Measurements from ENCODE around the gene CCDC146.

The CCDC146 gene

DNA sequence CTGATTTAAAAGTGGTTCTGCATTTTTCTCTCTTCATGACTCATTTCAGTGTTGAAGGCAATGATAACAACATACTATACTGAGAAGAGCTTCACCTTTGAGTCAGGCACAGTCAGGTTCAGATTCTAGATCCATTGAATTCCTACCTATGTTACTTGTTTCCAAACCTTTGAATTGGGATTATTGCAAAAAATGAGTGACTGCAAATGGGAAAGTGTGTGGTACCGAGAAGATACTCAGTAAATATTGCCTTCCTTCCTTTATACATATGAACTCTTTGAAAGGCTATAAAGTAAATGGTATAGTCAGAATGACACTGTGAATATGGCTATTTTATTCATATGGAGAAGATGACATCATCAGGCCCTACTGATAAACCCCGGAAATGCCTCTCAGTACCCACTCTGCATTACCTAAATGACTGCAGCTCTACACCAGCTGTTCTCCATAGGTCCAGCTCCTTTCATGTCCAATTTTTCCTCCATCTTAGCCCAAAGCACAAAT is 143.9 kb downstream of the CCDC146 start:
- Histone ChIP-seq H2AFZ (ENCODE audit: low read depth, low read length) (no peak overlapping the region), H3K9me3 (ENCODE audit: insufficient read depth, low read length, severe bottlenecking) (no peaks in the 10 kb centered on the region)

DNA sequence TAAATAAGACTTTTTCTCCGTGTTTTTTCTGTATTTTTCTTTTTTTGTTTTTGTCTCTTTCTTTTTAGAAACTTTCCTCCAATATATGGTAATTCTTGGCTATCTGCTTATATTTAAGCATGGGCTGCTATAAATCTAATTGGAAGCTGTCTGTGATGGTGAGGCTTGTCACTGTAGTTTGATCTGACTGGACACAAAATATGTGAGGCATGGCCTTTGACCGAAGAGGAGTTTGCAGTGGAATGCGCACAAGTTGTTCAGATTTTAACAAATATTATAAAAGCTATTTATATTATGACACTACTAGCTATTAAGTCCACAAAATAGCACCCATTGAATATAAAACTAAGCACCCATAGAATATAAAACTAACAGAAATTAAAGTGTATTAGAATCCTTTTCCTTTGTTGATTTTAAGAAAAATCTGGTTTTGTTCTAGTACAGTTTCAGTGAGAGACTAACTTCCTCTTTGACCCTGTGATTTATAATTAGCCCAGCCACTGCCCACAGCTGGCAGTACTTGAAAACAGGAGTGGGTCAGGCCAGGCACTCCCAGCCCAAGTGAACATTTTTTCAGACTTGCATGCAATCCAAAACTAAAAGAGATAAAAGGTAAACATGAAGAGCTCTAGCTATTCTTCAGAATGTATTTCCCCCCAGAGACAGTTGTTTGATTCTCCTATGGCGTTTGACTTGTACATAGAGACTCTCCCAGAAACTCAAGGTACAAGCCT is 147.1 kb downstream of the CCDC146 start:
- H3K79me2 ChIP-seq (ENCODE audit: insufficient read depth, low read length): no peaks in the 10 kb centered on the region
- H4K20me1 ChIP-seq (ENCODE audit: insufficient read depth, low read length): no peaks in the 10 kb centered on the region
- H3K4me3 ChIP-seq (ENCODE audit: low read depth in 1 of 2, low read length in 2 of 2): no peak overlapping the region
- H3K4me1 ChIP-seq (ENCODE audit: insufficient read depth, low read length): no peaks in the 10 kb centered on the region
- H3K9me3 ChIP-seq (ENCODE audit: insufficient read depth, low read length, severe bottlenecking): no peaks in the 10 kb centered on the region
- ATAC-seq (ENCODE audit: insufficient read depth, low read depth): no peak
- H3K9ac ChIP-seq (ENCODE audit: low read depth, low read length): no peak overlapping the region
- no peaks in the 10 kb centered on the region for H3K27me3 ChIP-seq (ENCODE audit: insufficient read depth, low read length, poor library complexity)
- H3K27ac ChIP-seq (ENCODE audit: low read length): no peak overlapping the region
- H2AFZ ChIP-seq (ENCODE audit: low read depth, low read length): no peak overlapping the region
- peaks cover 8% of the 10 kb centered on the region; the same call in 1 of the 2 replicates for H3K36me3 ChIP-seq (ENCODE audit: insufficient read depth, low read length)
- TF ChIP-seq, protein P1, sequence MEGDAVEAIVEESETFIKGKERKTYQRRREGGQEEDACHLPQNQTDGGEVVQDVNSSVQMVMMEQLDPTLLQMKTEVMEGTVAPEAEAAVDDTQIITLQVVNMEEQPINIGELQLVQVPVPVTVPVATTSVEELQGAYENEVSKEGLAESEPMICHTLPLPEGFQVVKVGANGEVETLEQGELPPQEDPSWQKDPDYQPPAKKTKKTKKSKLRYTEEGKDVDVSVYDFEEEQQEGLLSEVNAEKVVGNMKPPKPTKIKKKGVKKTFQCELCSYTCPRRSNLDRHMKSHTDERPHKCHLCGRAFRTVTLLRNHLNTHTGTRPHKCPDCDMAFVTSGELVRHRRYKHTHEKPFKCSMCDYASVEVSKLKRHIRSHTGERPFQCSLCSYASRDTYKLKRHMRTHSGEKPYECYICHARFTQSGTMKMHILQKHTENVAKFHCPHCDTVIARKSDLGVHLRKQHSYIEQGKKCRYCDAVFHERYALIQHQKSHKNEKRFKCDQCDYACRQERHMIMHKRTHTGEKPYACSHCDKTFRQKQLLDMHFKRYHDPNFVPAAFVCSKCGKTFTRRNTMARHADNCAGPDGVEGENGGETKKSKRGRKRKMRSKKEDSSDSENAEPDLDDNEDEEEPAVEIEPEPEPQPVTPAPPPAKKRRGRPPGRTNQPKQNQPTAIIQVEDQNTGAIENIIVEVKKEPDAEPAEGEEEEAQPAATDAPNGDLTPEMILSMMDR (IDR thresholded peaks at IDR 0.05; ENCODE audit: borderline replicate concordance, extremely low read depth, low read length, poor library complexity, severe bottlenecking): no peak
- TF ChIP-seq EZH2 (IDR thresholded peaks at IDR 0.05; ENCODE audit: borderline replicate concordance, low read depth, low read length, severe bottlenecking): no peak
- no peak for DNase-seq
- no peak overlapping the region for H3K4me2 ChIP-seq (ENCODE audit: insufficient read depth, low read length)

More for the DNA sequence above, 143.9 kb downstream of the CCDC146 start:
- Histone ChIP-seq H3K79me2 (ENCODE audit: insufficient read depth, low read length) (no peaks in the 10 kb centered on the region), H4K20me1 (ENCODE audit: insufficient read depth, low read length) (no peaks in the 10 kb centered on the region), H3K36me3 (ENCODE audit: insufficient read depth, low read length) (0 out of 2 replicates have a peak, but pooled peaks cover 9% of the 10 kb centered on the region), H3K4me1 (ENCODE audit: insufficient read depth, low read length) (no peaks in the 10 kb centered on the region), H3K4me3 (ENCODE audit: low read depth in 1 of 2, low read length in 2 of 2) (no peak overlapping the region), H3K27me3 (ENCODE audit: insufficient read depth, low read length, poor library complexity) (no peaks in the 10 kb centered on the region), H3K9ac (ENCODE audit: low read depth, low read length) (no peak overlapping the region), H3K27ac (ENCODE audit: low read length) (no peak overlapping the region), H3K4me2 (ENCODE audit: insufficient read depth, low read length) (no peak overlapping the region)
- TF ChIP-seq, protein P1 (IDR thresholded peaks at IDR 0.05; ENCODE audit: borderline replicate concordance, extremely low read depth, low read length, poor library complexity, severe bottlenecking): no peak
- TF ChIP-seq EZH2 (IDR thresholded peaks at IDR 0.05; ENCODE audit: borderline replicate concordance, low read depth, low read length, severe bottlenecking): no peak
- DNase-seq (no peak), ATAC-seq (ENCODE audit: insufficient read depth, low read depth) (no peak)

DNA sequence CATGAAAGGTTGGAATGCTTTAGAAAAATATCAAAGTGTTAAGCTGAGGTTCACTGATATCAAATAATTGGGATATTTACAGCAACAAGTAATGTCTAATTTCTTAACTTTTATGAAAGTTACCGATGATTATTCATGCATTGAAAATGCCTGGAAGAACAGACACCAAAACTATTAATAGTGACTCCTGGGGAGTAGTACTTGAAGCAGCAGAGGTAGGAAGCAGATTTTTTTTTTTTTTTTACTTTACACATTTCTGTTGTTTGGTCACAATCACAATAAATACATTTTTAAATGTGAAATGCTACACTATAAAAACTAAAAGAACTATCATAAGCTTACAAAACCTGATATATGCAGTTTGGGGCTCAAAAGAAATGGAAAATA is 147.7 kb downstream of the CCDC146 start:
- Histone ChIP-seq H3K27me3 (ENCODE audit: insufficient read depth, low read length, poor library complexity) (no peaks in the 10 kb centered on the region), H3K4me2 (ENCODE audit: insufficient read depth, low read length) (no peak overlapping the region), H3K4me3 (ENCODE audit: low read depth in 1 of 2, low read length in 2 of 2) (no peak overlapping the region), H3K36me3 (ENCODE audit: insufficient read depth, low read length) (peaks cover 8% of the 10 kb centered on the region; the same call in 1 of the 2 replicates), H3K79me2 (ENCODE audit: insufficient read depth, low read length) (no peaks in the 10 kb centered on the region), H3K9me3 (ENCODE audit: insufficient read depth, low read length, severe bottlenecking) (no peaks in the 10 kb centered on the region), H3K9ac (ENCODE audit: low read depth, low read length) (no peak overlapping the region), H2AFZ (ENCODE audit: low read depth, low read length) (no peak overlapping the region), H3K27ac (ENCODE audit: low read length) (no peak overlapping the region), H4K20me1 (ENCODE audit: insufficient read depth, low read length) (no peaks in the 10 kb centered on the region), H3K4me1 (ENCODE audit: insufficient read depth, low read length) (no peaks in the 10 kb centered on the region)
- ATAC-seq (ENCODE audit: insufficient read depth, low read depth) (no peak), DNase-seq (no peak)
- TF ChIP-seq, protein P1 (IDR thresholded peaks at IDR 0.05; ENCODE audit: borderline replicate concordance, extremely low read depth, low read length, poor library complexity, severe bottlenecking): no peak
- no peak for TF ChIP-seq EZH2 (IDR thresholded peaks at IDR 0.05; ENCODE audit: borderline replicate concordance, low read depth, low read length, severe bottlenecking)
